Thoracic aorta (tissue), 2 donors: Measurements from ENCODE around the gene RAI2. TPM values are rescaled to one million over a fixed set of nuclear protein-coding genes. Genes with fewer than 3 reads are reported as not detected.

Experiments
- ATAC-seq: fragments of 150-250 bp; one replicate; pipeline ENCODE4 v1.8.0; 2017; ENCODE audit warnings: low read depth; ENCODE audit not compliant: insufficient number of reproducible peaks, low FRiP score
- DNase-seq: peaks from one replicate; pipeline ENCODE4 v3.0.0-alpha.2; 2020; ENCODE audit warnings: low spot score
- H3K27ac ChIP-seq, 2 donors: fragments of 200-600 bp; sonication (generic); 1 replicate in 1 of 2; 2 replicates in 1 of 2; pipeline ENCODE4 v1.5.1; 2016; ENCODE audit warnings: mild to moderate bottlenecking in 2 of 2, moderate library complexity in 2 of 2
- H3K27me3 ChIP-seq: fragments of 200-600 bp; sonication (generic); replicated peaks from 2 replicates; pipeline ENCODE4 v1.6.0; 2016; ENCODE audit warnings: mild to moderate bottlenecking; ENCODE audit not compliant: insufficient read depth
- H3K36me3 ChIP-seq: fragments of 200-600 bp; sonication (generic); one replicate; pipeline ENCODE4 v1.5.1; 2016
- H3K4me1 ChIP-seq, 2 donors: fragments of 200-600 bp; sonication (generic); 1 replicate in 1 of 2; 2 replicates in 1 of 2; pipeline versions ENCODE4 v1.5.1 to v1.6.0; 2016; ENCODE audit warnings: low read depth in 2 of 2, mild to moderate bottlenecking in 1 of 2; ENCODE audit not compliant: control insufficient read depth in 1 of 2
- H3K4me3 ChIP-seq: fragments of 200-600 bp; sonication (generic); 2 replicates; pipeline ENCODE4 v1.5.1; 2016; ENCODE audit warnings: mild to moderate bottlenecking
- H3K9me3 ChIP-seq: fragments of 200-600 bp; sonication (generic); 2 replicates; pipeline ENCODE4 v1.5.1; 2016
- total RNA-seq, 2 donors: library from RNA; depleted of rRNA; stranded (reverse); fragments of >200 nt; gene quantifications; one replicate each; pipeline versions ENCODE4 v1.1.0 to v1.2.3, GENCODE V29; 2016
- TF ChIP-seq, protein P1 (sequence below): fragments of 200-600 bp; sonication (generic); IDR thresholded peaks from one replicate; pipeline ENCODE4 v1.5.1; 2019; ENCODE audit warnings: antibody characterized with exemption

The RAI2 gene
- total RNA-seq, 2 donors from 2014 or later: 15.9 to 21.5 TPM

DNA sequence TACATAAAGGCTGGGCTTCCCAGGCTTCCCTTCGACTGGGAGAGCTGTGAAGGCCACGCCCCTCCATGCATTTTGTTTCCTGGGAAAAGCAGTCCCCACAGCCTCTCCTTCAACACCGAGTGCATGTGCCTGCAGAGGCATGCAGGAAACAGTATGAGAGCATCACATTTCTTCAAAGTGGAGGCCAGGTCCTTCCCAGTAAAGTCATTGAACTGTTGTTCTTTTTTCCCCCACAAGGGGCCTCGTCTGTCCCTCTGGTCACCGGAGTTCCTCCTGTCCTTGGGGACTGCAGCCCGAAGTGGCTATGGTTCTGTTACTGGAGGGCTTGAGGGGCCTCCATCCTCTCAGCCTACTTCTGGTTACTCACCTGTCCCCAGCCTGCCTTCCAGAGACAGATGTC is 56.0 kb downstream of the RAI2 start:
- no peaks in the 10 kb centered on the region for H3K27me3 ChIP-seq
- no peaks in the 10 kb centered on the region for H3K36me3 ChIP-seq
- DNase-seq (no peak), ATAC-seq (no peak)
- H3K4me3 ChIP-seq: no peak overlapping the region
- no peaks in the 10 kb centered on the region for H3K9me3 ChIP-seq
- no peak overlapping the region for H3K27ac ChIP-seq
- H3K4me1 ChIP-seq: no peaks in the 10 kb centered on the region
- TF ChIP-seq, protein P1, sequence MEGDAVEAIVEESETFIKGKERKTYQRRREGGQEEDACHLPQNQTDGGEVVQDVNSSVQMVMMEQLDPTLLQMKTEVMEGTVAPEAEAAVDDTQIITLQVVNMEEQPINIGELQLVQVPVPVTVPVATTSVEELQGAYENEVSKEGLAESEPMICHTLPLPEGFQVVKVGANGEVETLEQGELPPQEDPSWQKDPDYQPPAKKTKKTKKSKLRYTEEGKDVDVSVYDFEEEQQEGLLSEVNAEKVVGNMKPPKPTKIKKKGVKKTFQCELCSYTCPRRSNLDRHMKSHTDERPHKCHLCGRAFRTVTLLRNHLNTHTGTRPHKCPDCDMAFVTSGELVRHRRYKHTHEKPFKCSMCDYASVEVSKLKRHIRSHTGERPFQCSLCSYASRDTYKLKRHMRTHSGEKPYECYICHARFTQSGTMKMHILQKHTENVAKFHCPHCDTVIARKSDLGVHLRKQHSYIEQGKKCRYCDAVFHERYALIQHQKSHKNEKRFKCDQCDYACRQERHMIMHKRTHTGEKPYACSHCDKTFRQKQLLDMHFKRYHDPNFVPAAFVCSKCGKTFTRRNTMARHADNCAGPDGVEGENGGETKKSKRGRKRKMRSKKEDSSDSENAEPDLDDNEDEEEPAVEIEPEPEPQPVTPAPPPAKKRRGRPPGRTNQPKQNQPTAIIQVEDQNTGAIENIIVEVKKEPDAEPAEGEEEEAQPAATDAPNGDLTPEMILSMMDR: no peak

DNA sequence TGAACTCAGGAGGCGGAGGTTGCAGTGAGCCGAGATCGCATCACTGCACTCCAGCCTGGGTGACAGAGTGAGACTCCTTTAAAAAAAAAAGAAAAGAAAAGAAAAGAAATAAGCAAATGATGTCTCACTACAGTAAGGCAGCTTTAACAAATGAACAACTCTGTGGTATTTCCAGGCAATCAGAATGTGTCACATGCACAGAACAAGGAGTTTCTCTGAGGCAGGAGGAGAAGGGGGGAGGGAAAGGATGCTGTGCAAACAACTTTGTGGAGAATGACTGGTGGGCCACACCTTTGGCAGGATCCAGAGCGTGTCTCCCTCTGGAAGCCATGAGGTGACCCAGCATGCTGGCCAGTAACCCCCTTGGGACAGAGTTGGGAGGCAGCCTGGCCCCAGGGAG is 57.6 kb downstream of the RAI2 start:
- TF ChIP-seq, protein P1: no peak
- Histone ChIP-seq H3K27me3 (no peaks in the 10 kb centered on the region), H3K4me3 (no peak overlapping the region)

DNA sequence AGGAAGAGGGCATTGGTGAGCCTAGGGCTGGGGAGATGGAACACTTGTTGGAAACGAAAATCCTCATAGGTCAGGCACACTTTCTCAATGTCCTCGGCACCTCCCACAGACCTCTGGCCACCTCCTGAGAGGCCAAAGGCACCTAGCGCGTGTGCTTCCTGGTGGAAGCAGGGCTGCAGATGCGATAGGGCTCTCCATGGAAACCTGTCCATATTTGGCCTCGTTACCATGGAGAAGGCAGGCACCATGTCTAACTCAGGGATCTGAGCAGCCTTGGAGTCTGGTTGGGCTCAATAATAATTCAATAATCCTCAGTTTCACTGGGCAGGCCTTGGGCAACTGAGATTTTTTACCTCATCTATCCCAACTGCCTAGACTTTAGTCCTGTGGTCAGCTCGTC is 58.3 kb downstream of the RAI2 start:
- H3K9me3 ChIP-seq: no peaks in the 10 kb centered on the region
- TF ChIP-seq, protein P1: no peak
- DNase-seq: no peak
- H3K27ac ChIP-seq: no peak overlapping the region
- no peaks in the 10 kb centered on the region for H3K4me1 ChIP-seq
- no peak overlapping the region for H3K4me3 ChIP-seq
- no peak for ATAC-seq
- H3K36me3 ChIP-seq: no peaks in the 10 kb centered on the region
- H3K27me3 ChIP-seq: no peaks in the 10 kb centered on the region

More for the DNA sequence above, 57.6 kb downstream of the RAI2 start:
- Histone ChIP-seq H3K4me1 (no peaks in the 10 kb centered on the region), H3K27ac (no peak overlapping the region), H3K9me3 (no peaks in the 10 kb centered on the region), H3K36me3 (no peaks in the 10 kb centered on the region)
- DNase-seq (no peak), ATAC-seq (no peak)

DNA sequence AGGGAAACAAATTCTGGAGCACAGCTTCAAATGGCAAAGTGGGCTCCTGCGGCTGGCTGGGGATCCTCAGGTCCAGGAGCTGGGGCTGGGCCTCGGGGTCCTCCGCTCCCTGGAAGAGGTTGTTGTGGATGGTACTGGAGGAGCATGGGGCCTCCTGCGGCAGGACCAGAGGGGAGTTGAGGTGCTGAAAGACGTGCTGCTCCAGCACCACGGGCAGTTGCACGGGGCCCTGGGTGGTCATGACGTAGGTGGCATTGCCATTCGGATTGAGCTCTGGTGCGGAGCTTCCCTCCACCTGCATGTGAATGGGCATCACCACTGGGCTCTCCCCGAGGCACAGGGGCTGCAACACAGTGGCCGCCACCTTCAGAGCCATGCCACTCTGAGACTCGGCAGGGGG is 59.7 kb downstream of the RAI2 start:
- Histone ChIP-seq H3K27me3 (no peaks in the 10 kb centered on the region), H3K36me3 (no peaks in the 10 kb centered on the region), H3K4me3 (no peak overlapping the region), H3K4me1 (no peaks in the 10 kb centered on the region), H3K9me3 (no peaks in the 10 kb centered on the region), H3K27ac (no peak overlapping the region)
- TF ChIP-seq, protein P1: no peak
- ATAC-seq (no peak), DNase-seq (no peak)

DNA sequence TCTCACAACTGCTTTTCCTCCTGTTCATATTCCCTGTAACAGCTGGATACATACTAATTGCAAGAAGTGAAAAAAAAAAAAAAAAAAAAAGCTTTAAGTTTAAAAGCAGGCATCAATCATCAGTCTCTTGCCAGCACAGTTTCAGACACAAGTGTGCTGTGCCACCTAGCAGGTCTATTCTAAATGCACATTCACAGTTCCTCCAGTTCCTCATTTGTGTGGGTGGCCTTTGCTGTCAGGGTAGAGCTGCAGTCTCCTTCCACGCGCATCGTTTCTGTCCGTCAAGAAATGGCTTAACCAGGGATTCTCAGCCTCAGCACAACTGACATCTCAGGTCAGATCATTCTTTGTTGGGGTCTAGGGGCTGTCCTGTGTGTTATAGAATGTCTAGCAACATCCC is 62.2 kb downstream of the RAI2 start:
- no peak overlapping the region for H3K4me3 ChIP-seq
- TF ChIP-seq, protein P1: no peak
- no peaks in the 10 kb centered on the region for H3K36me3 ChIP-seq
- no peaks in the 10 kb centered on the region for H3K9me3 ChIP-seq
- DNase-seq (no peak), ATAC-seq (no peak)
- no peaks in the 10 kb centered on the region for H3K4me1 ChIP-seq
- no peaks in the 10 kb centered on the region for H3K27me3 ChIP-seq
- no peak overlapping the region for H3K27ac ChIP-seq
